Panc1 (cell line): ENCODE data around the gene IDE.

Experiments used
- POLR2AphosphoS5 ChIP-seq: IDR thresholded peaks from 2 replicates; pipeline ENCODE4 v1.6.1; 2012; ENCODE audit warnings: mild to moderate bottlenecking, low read depth, low read length, moderate library complexity
- REST ChIP-seq, 2 experiments: IDR thresholded peaks; 2 replicates each; pipeline ENCODE4 v1.6.1; 2011 to 2012; ENCODE audit warnings: low read depth in 2 of 2, control low read depth in 1 of 2, low read length in 1 of 2, mild to moderate bottlenecking in 1 of 2, moderate library complexity in 1 of 2; ENCODE audit not compliant: insufficient read depth in 1 of 2
- SIN3A ChIP-seq: IDR thresholded peaks from 2 replicates; pipeline ENCODE4 v1.6.1; 2012; ENCODE audit warnings: low read depth, mild to moderate bottlenecking, low read length, moderate library complexity, borderline replicate concordance; ENCODE audit not compliant: insufficient read depth
- TF ChIP-seq, protein P1 (sequence below): fragments of 450-650 bp; IDR thresholded peaks from 2 replicates; pipeline ENCODE4 v1.5.1; 2017; ENCODE audit warnings: mild to moderate bottlenecking

- no peak for TF ChIP-seq POLR2AphosphoS5
- TF ChIP-seq, protein P1, sequence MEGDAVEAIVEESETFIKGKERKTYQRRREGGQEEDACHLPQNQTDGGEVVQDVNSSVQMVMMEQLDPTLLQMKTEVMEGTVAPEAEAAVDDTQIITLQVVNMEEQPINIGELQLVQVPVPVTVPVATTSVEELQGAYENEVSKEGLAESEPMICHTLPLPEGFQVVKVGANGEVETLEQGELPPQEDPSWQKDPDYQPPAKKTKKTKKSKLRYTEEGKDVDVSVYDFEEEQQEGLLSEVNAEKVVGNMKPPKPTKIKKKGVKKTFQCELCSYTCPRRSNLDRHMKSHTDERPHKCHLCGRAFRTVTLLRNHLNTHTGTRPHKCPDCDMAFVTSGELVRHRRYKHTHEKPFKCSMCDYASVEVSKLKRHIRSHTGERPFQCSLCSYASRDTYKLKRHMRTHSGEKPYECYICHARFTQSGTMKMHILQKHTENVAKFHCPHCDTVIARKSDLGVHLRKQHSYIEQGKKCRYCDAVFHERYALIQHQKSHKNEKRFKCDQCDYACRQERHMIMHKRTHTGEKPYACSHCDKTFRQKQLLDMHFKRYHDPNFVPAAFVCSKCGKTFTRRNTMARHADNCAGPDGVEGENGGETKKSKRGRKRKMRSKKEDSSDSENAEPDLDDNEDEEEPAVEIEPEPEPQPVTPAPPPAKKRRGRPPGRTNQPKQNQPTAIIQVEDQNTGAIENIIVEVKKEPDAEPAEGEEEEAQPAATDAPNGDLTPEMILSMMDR = no peak; the same call in 1 of the 2 replicates
- no peak for TF ChIP-seq REST (IDR thresholded peaks at IDR 0.05; ENCODE audit: insufficient read depth in 1 of 2, low read depth in 2 of 2, low read length in 1 of 2)
- no peak for TF ChIP-seq SIN3A
These were observed 153.9 kb downstream of the IDE start for GRCh38 chr10:92419740-92420545.
